HepG2 (cell line): ENCODE data around the gene SLC22A12.

ENCODE experiments used
- BHLHE40 ChIP-seq: IDR thresholded peaks from 2 replicates; pipeline ENCODE4 v1.6.1; 2011; ENCODE audit warnings: low read length, improper control_type of control experiment
- CBX2 ChIP-seq, 2 experiments: fragments of 200-600 bp in 1 of 2; sonication (generic); formaldehyde crosslinking in 1 of 2; IDR thresholded peaks; 2 replicates each; pipeline versions ENCODE4 v1.7.0 to v1.8.1; 2018 to 2022; ENCODE audit warnings: low read depth in 2 of 2, low read length in 1 of 2, mild to moderate bottlenecking in 1 of 2, missing genetic modification reagents in 1 of 2
- EZH2 ChIP-seq: conservative IDR thresholded peaks from 2 replicates; pipeline ENCODE4 v1.6.1; 2012; ENCODE audit warnings: mild to moderate bottlenecking, low read depth, low read length, moderate library complexity
- FOXK2 ChIP-seq: fragments of 450-650 bp; IDR thresholded peaks from 2 replicates; pipeline ENCODE4 v1.6.1; 2016
- NR2C2 ChIP-seq: sonication (generic); formaldehyde crosslinking; IDR thresholded peaks from 2 replicates; pipeline ENCODE4 v1.4.0; 2020; ENCODE audit warnings: missing genetic modification reagents, mild to moderate bottlenecking, moderate library complexity, borderline replicate concordance
- POLR2A ChIP-seq, 2 experiments: IDR thresholded peaks; 2 replicates each; pipeline ENCODE4 v1.6.1; 2011; ENCODE audit warnings: low read depth in 2 of 2, low read length in 2 of 2, mild to moderate bottlenecking in 1 of 2, moderate library complexity in 1 of 2; ENCODE audit not compliant: insufficient read depth in 1 of 2
- RARA ChIP-seq: IDR thresholded peaks from 2 replicates; pipeline ENCODE4 v1.6.1; 2016; ENCODE audit warnings: missing genetic modification reagents, missing compliant biosample characterization
- TOPORS ChIP-seq: sonication (generic); formaldehyde crosslinking; IDR thresholded peaks from 2 replicates; pipeline ENCODE4 v1.8.0; 2023; ENCODE audit warnings: mild to moderate bottlenecking, missing genetic modification reagents
- ZNF546 ChIP-seq: sonication (generic); formaldehyde crosslinking; conservative IDR thresholded peaks from 2 replicates; pipeline ENCODE4 v1.8.1; 2023; ENCODE audit warnings: mild to moderate bottlenecking, missing genetic modification reagents
- TF ChIP-seq, protein P1 (sequence below): sonication (generic); formaldehyde crosslinking; IDR thresholded peaks from 2 replicates; pipeline ENCODE4 v1.5.0; 2020; ENCODE audit warnings: mild to moderate bottlenecking, missing genetic modification reagents, moderate library complexity
- TF ChIP-seq, protein P2 (sequence below): sonication (generic); formaldehyde crosslinking; IDR thresholded peaks from 2 replicates; pipeline ENCODE4 v1.4.0; 2020; ENCODE audit warnings: missing genetic modification reagents

GRCh38 chr11:64644647-64645275, 53.7 kb downstream of the SLC22A12 start:
- TF ChIP-seq EZH2 (no peak), POLR2A (IDR thresholded peaks at IDR 0.05; ENCODE audit: insufficient read depth in 1 of 2, low read depth in 2 of 2, low read length in 2 of 2) (no peak), FOXK2 (no peak), ZNF546 (CRISPR knock-in tag) (no peak), CBX2 (IDR thresholded peaks at IDR 0.05; ENCODE audit: low read depth, low read length) (no peak), CBX2 (CRISPR knock-in tag; IDR thresholded peaks at IDR 0.05; ENCODE audit: low read depth) (no peak), BHLHE40 (no peak), RARA (no peak), NR2C2 (no peak), TOPORS (CRISPR knock-in tag) (no peak)
- TF ChIP-seq, protein P1, sequence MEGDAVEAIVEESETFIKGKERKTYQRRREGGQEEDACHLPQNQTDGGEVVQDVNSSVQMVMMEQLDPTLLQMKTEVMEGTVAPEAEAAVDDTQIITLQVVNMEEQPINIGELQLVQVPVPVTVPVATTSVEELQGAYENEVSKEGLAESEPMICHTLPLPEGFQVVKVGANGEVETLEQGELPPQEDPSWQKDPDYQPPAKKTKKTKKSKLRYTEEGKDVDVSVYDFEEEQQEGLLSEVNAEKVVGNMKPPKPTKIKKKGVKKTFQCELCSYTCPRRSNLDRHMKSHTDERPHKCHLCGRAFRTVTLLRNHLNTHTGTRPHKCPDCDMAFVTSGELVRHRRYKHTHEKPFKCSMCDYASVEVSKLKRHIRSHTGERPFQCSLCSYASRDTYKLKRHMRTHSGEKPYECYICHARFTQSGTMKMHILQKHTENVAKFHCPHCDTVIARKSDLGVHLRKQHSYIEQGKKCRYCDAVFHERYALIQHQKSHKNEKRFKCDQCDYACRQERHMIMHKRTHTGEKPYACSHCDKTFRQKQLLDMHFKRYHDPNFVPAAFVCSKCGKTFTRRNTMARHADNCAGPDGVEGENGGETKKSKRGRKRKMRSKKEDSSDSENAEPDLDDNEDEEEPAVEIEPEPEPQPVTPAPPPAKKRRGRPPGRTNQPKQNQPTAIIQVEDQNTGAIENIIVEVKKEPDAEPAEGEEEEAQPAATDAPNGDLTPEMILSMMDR (CRISPR knock-in tag): peak; percentile 44
- TF ChIP-seq, protein P2, sequence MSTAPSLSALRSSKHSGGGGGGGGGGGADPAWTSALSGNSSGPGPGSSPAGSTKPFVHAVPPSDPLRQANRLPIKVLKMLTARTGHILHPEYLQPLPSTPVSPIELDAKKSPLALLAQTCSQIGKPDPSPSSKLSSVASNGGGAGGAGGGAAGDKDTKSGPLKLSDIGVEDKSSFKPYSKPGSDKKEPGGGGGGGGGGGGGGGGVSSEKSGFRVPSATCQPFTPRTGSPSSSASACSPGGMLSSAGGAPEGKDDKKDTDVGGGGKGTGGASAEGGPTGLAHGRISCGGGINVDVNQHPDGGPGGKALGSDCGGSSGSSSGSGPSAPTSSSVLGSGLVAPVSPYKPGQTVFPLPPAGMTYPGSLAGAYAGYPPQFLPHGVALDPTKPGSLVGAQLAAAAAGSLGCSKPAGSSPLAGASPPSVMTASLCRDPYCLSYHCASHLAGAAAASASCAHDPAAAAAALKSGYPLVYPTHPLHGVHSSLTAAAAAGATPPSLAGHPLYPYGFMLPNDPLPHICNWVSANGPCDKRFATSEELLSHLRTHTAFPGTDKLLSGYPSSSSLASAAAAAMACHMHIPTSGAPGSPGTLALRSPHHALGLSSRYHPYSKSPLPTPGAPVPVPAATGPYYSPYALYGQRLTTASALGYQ (CRISPR knock-in tag): no peak
